Measurements from ENCODE around the gene ERG.

The ERG gene

DNA sequence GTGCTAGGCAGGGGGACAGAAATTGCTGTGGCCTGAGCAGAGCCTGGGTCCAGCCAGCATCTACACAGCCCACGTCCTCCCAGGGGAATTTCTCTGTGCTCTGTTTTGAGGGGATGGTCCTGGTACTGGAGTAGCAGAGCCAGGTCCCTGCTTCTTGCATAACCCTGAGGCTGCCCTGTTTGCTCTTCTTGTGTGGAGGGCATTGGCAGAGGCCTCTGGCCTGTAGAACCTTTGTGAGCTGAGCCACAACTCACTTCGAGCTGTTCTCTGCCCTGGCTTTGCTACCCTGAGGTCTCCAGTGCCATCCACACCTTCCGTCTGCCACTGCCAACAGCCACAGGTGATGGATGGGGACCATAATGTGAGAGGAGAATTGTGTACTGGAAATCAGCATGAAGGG is 139.6 kb downstream of the ERG start:
- no peak for DNase-seq (ENCODE audit: low read depth in 2 of 2)

DNA sequence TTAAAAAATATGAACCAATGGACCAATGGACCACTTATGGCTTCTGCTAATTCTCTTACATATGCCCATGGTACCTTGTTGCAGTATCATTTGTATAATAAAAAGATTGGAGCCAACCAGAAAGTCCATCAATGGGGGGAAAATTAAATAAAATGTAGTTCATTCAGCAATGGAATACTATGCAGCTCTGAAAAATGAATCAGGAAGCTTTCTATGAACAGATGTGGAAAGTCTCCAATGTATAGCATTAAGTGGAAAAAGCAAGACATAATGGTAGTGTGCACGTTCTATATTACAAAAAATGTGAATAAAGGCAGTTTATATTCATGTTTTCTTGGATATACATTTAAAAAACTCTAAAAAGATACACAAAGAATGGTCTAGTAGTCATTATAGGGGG is 140.2 kb downstream of the ERG start:
- DNase-seq (ENCODE audit: low read depth in 2 of 2): no peak

DNA sequence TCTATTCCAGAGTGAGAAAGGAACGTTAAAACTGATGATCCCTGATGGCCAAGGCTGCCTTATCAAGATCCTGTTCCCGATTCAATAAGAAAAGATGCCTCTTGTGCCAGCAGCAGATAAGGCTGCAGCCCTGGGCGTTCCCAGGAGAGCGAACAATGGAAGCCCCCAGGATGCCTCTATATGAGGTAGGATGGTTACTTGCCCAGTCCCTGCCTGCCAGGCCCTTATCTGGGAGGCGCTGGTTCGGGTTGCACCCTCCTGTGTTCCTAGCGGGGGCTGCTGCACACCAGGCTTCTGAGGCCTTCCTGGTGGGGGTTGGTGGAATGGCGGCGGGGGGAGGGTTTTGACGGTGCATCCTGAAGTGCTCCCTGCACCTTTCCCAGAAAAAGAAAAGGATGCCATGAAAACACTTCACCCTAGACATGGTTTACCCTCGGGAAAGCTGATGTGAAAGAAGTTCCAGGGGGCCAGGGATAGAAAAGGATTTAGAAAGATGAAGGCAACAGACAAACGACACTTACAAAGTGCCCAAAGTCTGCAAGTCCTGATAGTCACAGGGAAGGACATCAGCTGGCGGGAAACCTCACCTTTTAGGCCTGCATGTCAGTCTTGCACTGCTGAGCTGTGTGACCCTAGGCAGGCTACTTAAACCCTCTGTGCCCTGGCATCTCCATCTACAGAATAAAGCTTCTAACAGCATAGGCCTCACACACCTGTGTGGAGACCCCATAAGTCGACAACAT is 141.2 kb downstream of the ERG start:
- DNase-seq (ENCODE audit: low read depth in 2 of 2): no peak

DNA sequence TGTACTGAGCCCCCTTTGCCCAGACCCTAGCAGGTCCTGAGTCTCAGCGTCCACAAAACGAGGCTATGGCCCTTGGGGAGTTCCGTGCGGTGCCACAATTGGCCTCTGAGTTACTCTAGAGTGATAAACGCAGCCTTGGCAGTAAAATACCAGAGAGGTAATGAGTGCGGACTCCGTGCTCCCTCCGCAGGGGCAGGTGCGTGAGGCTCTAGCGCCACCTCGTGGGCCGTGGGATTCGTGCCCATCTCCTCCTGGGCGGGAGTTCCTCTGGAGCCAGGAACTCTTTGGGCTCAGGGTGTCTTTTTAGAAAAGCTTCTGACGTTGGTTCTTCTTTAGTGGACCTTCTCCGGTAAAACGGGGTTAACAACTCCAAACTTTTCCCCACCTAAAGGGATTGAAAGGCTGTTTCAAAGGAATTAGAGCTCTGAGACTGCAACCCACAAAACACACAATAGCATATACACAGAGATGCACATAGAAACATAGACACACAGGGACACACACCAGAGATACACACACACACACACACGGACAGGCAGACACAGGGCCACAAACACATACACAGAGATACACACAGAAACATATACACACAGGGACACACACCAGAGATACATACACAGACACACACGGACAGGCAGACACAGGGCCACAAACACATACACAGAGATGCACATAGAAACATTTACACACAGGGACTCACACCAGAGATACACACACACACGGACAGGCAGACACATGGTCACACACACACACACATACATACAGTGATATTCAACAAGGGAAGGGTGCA is 142.1 kb downstream of the ERG start:
- peak; percentile 41 to 44 for DNase-seq (ENCODE audit: low read depth in 2 of 2)

DNA sequence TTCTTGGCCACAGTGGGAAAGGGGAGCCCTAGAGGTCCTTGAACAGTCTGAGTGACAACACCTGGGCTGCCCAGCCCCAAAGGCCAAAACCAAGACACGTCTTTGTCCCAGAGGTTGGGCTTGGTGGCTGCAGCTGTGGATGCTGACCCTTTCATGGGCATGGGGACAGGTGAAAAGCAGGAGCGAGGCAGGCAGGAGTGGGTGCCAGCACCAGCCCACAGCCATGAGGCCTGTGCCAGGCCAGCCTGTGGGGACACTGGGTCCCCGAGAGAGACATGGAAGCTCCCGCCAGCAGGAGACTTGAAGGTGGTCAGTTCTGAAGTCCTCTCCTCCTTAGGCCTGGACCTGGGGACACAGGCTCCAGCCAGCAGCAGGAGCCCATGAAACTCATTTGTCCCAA is 142.9 kb downstream of the ERG start:
- no peak for DNase-seq (ENCODE audit: low read depth in 2 of 2)

DNA sequence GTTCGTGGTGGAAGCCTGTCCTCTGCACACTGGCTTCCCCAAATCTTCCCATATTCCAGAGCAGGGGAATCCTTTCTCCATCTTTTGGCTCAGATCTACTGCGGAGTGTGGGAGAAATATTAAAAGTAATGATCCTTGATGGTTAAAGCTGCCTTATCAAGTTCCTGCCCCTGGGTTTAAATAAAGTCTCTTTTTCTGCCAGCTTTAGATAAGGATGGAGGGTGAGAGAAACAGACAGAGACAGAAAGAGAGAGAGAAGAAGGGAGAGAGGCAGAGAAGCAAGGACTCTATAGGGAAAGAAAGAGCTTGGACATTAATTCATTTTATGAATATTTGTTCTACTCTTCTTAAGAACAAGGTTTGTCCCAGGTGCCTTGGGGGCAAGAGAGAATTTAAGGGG is 143.5 kb downstream of the ERG start:
- no peak for DNase-seq (ENCODE audit: low read depth in 2 of 2)

DNA sequence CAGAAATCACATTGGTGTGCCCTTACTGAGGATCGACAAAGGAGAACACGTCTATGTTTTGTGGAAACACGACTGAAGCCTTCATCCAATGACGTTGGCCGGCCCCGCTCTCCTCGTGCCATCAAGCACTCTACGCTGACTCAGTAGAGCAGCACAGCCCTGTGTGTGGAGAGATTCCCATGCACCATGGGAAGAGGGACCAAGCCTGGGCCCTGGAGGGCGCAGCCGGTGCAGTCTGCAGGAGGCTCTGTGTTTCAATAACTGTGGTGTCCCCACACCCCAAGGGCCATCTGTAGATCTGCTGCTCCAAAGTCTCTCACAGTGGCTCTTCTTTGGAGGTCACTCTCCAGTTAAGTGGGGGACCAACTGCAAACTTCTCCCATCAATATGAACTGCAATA is 144.0 kb downstream of the ERG start:
- DNase-seq (ENCODE audit: low read depth in 2 of 2): no peak

DNA sequence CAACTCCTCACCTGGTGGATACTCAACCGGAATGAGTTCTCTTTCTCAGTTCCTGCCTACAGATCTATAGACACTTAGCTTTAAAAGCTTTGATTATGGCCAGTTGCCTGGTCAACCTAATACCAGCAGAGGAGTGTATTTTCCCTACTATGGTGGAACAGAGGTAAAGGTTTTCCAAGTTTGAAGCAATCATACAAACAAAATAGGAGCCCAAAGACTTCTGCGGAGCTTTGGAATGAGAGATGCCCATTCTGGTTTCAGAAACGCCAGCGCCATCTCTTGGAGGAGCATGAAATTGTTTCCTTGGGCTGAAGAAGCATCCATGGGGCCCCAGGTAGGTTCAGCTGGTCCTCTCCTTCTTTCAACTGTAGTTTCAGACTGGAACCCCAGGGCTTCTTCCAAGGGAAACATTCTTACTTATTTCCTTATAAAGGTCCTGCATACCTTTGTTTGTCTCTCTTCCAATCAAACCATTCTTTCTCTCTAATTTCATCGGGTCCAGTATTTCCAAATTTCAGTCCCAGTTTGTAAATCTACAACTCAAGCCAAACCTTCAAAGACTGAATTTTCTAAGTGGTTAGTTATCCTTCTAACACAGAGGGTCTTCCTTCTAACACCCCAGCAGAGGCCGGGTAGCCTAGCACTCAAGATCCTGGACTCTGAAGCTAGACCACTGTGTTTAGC is 145.6 kb downstream of the ERG start:
- DNase-seq (ENCODE audit: low read depth in 2 of 2): peak; percentile 62 to 70

DNA sequence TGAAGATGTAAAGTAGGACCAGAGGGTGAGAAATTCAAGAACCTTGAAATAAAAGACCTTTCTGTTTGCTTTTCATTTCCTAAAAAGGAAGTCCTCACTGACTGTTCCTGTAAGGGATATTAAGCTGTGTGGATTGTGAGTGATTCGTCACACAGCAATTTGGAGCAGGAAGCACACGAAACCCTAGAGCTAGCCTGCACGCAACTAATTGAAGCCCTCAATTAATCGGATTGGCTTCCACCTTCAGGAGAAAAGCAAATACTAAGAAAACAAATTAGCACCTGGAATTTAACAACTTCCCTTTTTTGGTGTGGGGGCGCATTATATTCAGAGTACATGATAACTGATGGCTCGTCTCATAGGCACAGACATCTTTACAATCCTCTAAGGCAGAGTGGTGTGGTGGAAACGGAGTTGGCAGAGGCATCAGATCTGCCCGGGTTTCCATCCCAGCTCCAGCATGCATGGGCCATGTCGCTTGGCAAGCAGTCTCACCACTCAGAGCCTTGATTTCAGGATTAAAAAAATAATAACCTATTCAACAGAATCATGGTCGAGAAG is 146.2 kb downstream of the ERG start:
- DNase-seq (ENCODE audit: low read depth in 2 of 2): peak; percentile 90

DNA sequence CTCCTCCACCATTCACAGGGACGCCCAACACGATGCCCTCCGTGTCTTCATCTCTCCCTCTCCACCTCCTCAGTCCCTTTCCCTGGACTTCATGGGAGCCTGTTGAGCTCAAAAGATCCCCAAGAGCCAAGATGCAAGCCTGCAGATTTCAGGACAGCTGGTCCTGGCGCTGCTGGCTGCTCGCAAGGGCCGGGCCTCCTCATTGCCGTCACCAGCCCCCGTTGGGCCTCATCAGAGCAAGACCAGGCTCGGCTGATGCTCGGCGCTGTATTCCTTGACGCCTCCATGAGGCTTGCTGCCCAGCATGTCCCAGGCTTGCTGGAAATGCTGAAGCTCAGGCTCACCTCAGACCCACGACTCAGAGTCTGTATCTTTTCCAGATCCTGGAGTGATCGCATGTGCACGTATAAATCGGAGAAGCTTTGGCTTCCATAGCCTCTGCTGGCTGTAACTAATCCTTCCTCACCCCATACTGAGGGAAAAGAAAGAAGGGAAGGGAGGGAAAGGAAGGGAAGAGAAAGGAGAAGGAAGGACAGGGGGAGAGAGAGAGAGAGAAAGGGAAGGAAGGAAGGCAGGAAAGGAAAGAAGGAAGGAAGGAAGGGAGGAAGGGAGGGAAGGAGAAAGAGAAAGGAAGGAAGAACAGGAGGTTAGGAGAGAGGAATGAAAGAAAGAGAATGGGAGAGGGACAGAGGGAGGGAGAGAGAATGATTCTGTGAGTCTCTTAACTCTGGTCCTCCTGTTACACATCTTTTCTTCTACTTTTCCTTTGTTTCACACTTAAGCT is 146.9 kb downstream of the ERG start:
- no peak for DNase-seq (ENCODE audit: low read depth in 2 of 2)

DNA sequence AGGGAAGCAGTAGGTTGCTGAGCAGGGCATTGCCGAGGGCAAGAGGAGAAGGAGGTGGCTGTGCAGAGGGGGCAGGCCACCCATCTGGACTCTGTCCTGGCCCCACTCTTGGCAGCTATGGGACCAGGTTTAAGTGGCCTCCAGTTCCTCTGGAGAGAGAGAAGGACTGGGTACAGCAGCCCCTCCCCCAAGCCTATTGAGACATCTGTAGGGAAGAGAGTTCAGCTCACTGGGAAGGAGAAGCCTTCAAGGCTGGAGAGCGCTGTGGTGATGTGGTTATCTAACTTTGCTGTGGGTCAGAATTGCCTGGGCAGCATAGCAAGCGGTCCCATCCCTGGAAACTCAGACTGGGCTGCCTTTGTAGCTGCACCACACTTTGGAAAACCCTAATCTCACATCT is 147.6 kb downstream of the ERG start:
- DNase-seq (ENCODE audit: low read depth in 2 of 2): no peak

DNA sequence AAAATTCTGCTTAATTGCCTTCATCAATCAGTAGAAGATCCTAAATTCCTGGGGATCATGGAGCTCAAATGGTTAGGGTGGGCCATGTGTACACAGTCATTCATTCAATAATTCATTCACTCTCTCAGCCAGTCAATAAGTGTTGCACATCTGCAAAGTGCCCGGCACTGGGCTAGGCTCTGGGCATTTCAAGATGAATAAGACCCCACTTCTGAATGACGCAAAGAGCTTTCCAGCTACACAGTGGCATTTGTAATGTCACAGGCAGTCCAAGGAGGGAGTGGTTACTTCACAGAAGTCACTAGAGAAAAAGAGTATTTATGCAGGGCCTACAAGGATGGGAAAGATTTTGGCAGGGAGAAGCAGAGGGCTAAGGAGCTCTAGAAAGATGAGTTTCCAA is 148.3 kb downstream of the ERG start:
- DNase-seq (ENCODE audit: low read depth in 2 of 2): no peak

DNA sequence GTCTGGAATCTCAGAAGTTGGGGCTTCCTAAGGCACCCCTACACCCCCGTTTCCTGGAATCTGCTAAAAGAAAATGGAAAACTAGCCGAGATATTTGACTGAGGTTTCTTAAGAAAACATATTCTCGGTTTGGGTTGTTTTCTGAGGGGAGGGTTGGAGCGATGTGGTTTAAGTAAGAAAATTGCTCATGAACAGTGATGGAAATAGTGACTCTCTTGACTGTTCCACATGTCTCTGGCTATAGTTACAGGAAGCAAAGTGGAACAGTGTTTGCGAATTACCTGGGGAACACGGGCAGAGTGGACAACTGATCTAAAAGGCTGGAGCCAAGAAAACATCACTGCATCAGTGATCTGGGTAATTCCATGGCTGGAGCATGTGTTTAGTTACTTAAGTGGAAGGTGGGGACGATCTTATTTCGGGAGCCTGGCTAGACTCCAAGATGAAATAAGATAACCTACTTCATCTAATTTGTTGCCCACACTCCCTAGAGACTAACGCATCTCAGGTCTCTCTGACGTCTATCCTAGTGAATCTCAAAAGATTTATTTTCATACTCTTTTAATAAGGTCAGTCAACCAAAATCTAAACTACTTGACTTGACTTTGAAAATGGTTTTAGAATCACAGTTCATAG is 149.0 kb downstream of the ERG start:
- DNase-seq (ENCODE audit: low read depth in 2 of 2): peak in 1 of 2 experiments; percentile 45

DNA sequence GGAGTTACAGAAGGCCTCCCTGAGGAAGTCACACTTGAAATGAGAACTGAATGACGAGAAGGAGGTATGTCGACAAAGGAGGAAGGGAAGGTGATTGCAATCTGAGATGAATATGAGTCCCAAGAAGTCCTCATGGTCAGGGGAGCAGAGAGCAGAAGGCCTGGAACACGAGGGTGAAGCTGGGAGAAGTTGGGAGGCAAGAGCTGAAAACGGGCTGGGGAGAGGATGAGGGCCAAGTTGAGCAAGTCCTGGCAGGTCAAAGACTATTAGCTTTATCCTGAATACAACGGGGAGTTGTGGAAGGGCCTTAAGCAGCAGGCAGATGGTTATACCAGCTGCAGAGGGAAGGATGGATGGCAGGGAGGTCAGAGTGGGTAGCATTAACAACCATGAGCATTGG is 152.0 kb downstream of the ERG start:
- DNase-seq (ENCODE audit: low read depth in 2 of 2): no peak

DNA sequence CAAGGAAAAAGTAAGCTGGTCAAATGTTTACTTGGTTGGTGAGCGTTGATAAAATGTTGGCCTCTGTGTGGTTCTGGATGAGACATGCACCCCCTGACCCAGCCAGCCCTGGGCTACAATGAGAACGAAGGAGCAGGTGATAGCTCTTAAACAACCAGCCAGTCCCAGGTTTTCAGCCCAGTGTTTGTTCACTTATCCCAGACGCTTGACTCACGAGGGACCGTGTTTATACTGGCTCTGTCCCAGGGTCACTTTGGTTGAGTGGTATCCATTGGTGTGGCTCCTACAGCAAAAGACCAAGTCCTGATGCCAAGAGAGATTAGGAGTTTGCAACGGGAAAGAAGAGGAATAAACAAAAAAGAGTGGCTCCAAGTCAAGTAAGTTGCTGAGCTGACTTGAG is 154.6 kb downstream of the ERG start:
- no peak for DNase-seq (ENCODE audit: low read depth in 2 of 2)

DNA sequence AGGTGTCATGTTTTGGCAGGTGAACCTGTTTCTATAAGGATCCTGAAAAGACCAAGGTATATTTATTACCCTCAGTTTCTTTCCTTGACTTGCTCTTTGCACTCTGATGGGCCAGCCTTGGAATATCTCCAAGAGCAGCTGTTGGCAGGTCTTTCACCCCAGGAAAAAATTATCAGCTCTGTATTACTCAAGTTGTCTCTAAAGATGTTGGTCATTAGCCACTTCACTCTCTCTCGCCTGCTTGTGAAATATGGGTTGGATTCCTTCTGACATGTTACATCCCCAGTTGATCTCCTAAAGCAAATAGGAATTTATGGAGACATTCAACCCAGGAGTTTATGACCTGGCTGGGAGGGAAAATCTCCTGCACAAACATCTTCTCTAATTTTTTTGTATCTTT is 155.5 kb downstream of the ERG start:
- DNase-seq (ENCODE audit: low read depth in 2 of 2): no peak

DNA sequence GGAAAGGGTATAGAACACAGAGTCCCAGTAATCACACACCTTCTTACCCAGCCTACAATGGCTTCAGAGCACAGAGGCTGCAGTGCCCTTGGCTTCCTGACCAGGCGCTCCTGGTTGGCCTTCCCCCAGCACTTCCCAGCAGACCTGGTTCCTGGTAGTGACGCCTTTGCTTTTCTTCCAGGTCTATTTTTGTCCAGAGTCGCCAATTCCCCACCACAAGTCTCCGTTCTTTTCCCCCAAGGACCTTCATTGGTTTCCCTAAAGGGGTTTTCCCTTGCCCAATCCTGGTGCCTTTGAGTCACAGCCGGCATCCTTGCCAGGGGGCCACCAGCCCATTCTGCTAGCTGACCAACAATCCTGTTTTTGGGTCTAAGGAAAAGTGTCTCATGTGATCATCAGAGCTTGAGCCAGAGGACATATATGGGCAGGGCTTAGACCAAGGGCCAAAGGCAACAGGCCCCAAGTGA is 156.7 kb downstream of the ERG start:
- DNase-seq (ENCODE audit: low read depth in 2 of 2): no peak

DNA sequence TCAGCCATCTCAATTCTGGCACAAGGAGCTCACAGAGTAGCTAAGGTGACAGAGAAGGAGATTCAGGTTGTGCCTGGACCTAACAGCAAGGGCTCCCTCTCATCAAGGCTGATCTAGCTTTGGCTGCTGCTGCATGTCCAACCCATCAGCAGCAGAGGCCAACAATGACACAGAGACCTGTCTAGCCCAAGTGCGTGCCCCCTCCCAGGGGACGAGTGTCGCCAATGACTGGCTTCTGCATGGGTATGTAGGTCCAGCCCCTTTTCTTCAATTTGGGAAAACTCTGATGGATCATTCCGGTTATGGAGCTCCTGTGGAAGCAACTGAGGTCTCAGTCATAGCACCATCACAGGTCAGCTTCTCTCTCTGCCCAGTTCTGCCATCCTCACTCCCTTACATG is 158.1 kb downstream of the ERG start:
- no peak for DNase-seq (ENCODE audit: low read depth in 2 of 2)

DNA sequence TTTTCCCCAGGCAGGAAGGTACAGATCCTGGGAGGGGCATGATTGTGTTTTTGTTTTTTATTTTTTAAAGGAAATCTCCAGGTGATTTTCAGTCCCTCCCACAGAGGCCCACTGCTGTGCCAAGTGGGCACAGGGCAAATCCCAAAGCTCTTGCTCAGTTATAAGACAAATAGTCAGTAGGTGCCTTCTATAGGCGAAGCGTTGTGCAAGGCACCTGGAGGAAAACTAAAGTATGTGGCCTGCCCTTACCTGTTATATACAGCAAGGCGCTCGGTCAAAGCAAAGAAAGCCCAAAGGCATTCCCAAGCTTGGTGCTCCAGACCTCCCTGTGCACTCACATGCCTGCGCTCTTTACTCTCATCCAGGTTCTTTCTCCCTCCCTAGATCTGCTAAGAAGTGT is 160.5 kb downstream of the ERG start:
- no peak for DNase-seq (ENCODE audit: low read depth in 2 of 2)

DNA sequence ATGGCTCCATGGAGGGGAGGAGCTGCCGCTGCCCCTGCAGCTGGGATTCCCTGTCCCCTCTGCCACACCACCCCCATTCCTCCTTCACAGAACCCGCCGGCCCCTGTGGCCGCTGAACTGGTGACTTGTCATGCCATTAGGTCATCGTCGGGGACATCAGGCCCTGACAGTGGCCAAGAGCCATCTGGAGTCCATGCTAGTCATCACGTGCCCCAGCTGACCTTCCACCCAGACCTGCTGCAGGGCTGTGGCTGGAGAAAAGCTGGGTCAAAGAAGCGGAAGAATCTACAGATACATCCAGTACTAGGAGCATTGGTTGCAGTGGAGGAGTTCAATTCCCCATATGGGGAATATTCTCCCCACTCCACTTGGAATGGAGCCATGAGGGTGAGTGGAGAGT is 163.4 kb downstream of the ERG start:
- no peak for DNase-seq (ENCODE audit: low read depth in 2 of 2)

All from fibroblast of skin of left quadriceps (primary cell).